ENCODE measurements around the gene DNAH2. TPM values are rescaled to one million over a fixed set of nuclear protein-coding genes. Genes with fewer than 3 reads are reported as not detected.

DNAH2 gene
- total RNA-seq, 1 experiment from 2014 or later: 2.0 TPM

- Histone ChIP-seq H3K27me3 (ENCODE audit: insufficient read depth, low read length) (no peaks in the 10 kb centered on the region), H3K4me1 (ENCODE audit: control insufficient read depth in 1 of 2, insufficient read depth in 2 of 2, low read length in 2 of 2) (peaks cover 32 to 64% of the 10 kb centered on the region in 2 experiments), H3K9ac (ENCODE audit: low read length) (peak overlapping the region; percentile 97), H3K9me3 (ENCODE audit: control insufficient read depth in 1 of 2, insufficient read depth in 1 of 2, low read depth in 1 of 2, low read length in 2 of 2) (no peaks in the 10 kb centered on the region), H2AFZ (ENCODE audit: low read depth, low read length, poor library complexity, severe bottlenecking) (no peak overlapping the region), H3K27ac (ENCODE audit: low read depth, low read length) (peak overlapping the region; percentile 98), H3K36me3 (ENCODE audit: control insufficient read depth in 1 of 2, insufficient read depth in 2 of 2, low read length in 2 of 2) (no peaks in the 10 kb centered on the region), H4K20me1 (ENCODE audit: insufficient read depth) (no peaks in the 10 kb centered on the region), H3K4me2 (ENCODE audit: low read length) (peak overlapping the region; percentile 99), H3K9me2 (ENCODE audit: insufficient read depth) (no peaks in the 10 kb centered on the region), H3K79me2 (ENCODE audit: insufficient read depth, low read length) (peaks cover 16% of the 10 kb centered on the region), H3K4me3 (replicated peaks in 1 of 2; ENCODE audit: low read depth in 1 of 2, low read length in 2 of 2) (peak overlapping the region; percentile 74 to 82)
- RAD21 ChIA-PET (ENCODE audit: low non-redundant PET in 1 of 2, low total read pairs in 2 of 2, uncharacterized antibody in 2 of 2, unreplicated experiment in 2 of 2): interaction anchor here (0.6 to 1.3 kb wide), 3 partner anchors 10 to 22 kb away, joined by 3 to 6 read pairs (median 4); partner anchors contain the start of gene NAA38 (in 1 of the 2)
- no TSS peak for BruUV-seq (replicated peaks)
- DNase-seq (ENCODE audit: low read depth, low spot score): peak; percentile 98
- intact Hi-C loops (cut with micrococcal nuclease): loop anchor here (1.0 to 5.0 kb wide), 4 partner anchors 8 to 253 kb away; partner anchors contain the start of genes MPDU1 and NAA38
- POLR2A ChIA-PET: interaction anchor here (0.5 to 3.9 kb wide), 7 partner anchors 8 to 569 kb away, joined by 3 to 22 read pairs (median 7); partner anchors contain the start of genes CYB5D1 and NAA38
- CTCF ChIA-PET: interaction anchor here (0.7 to 1.9 kb wide), 13 partner anchors 9 to 252 kb away, joined by 3 to 25 read pairs (median 5); partner anchors contain the start of genes CYB5D1, MPDU1 and NAA38
- ATAC-seq: peak; percentile 69
- TF ChIP-seq CTCF (IDR thresholded peaks at IDR 0.05 in 2 of 3, conservative IDR thresholded peaks at IDR 0.05 in 1 of 3; ENCODE audit: borderline replicate concordance in 1 of 3, insufficient read depth in 1 of 3, low read depth in 2 of 3, low read length in 2 of 3): peak in 2 of 3 experiments; percentile 70 to 85; a peak in 4 of 6 replicates
- TF ChIP-seq ZNF274 (IDR thresholded peaks at IDR 0.05; ENCODE audit: low read depth, low read length): no peak
- no peak for TF ChIP-seq SP1 (IDR thresholded peaks at IDR 0.05; ENCODE audit: low read depth)
- no peak for TF ChIP-seq EZH2phosphoT487 (IDR thresholded peaks at IDR 0.05; ENCODE audit: borderline replicate concordance)
- TF ChIP-seq, protein P1, sequence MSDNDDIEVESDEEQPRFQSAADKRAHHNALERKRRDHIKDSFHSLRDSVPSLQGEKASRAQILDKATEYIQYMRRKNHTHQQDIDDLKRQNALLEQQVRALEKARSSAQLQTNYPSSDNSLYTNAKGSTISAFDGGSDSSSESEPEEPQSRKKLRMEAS (IDR thresholded peaks at IDR 0.05): no peak
- no peak for TF ChIP-seq CBX3 (IDR thresholded peaks at IDR 0.05; ENCODE audit: low read depth)
- no peak for TF ChIP-seq SIN3A (IDR thresholded peaks at IDR 0.05; ENCODE audit: low read depth)
- TF ChIP-seq FOSL1 (IDR thresholded peaks at IDR 0.05; ENCODE audit: low read depth): no peak
- TF ChIP-seq ZBTB33 (IDR thresholded peaks at IDR 0.05; ENCODE audit: extremely low read depth, insufficient replicate concordance, low read length): no peak
- TF ChIP-seq JUND (IDR thresholded peaks at IDR 0.05): no peak
- TF ChIP-seq POLR2AphosphoS5 (IDR thresholded peaks at IDR 0.05; ENCODE audit: low read depth, low read length): peak; percentile 76
- peak; percentile 60 for TF ChIP-seq POLR2A (IDR thresholded peaks at IDR 0.05; ENCODE audit: borderline replicate concordance, extremely low read depth, insufficient read depth, insufficient read length)
- TF ChIP-seq YY1 (IDR thresholded peaks at IDR 0.05; ENCODE audit: extremely low read depth, insufficient replicate concordance, low read depth, low read length): peak; percentile 47
- no peak for TF ChIP-seq SRF (IDR thresholded peaks at IDR 0.05; ENCODE audit: low read depth)
- TF ChIP-seq TCF7L2 (IDR thresholded peaks at IDR 0.05; ENCODE audit: borderline replicate concordance, extremely low read depth, insufficient read depth, insufficient read length): peak; percentile 47
- no peak for TF ChIP-seq EGR1 (IDR thresholded peaks at IDR 0.05; ENCODE audit: low read depth)
- TF ChIP-seq RAD21 (IDR thresholded peaks at IDR 0.05; ENCODE audit: low read depth): no peak
- no peak for TF ChIP-seq EZH2 (IDR thresholded peaks at IDR 0.05)
- no peak for TF ChIP-seq ATF3 (IDR thresholded peaks at IDR 0.05)
- TF ChIP-seq ZFX (IDR thresholded peaks at IDR 0.05): no peak
- TF ChIP-seq CEBPB (IDR thresholded peaks at IDR 0.05; ENCODE audit: low read depth): no peak
These were observed 117.6 kb downstream of the DNAH2 start for GRCh38 chr17:7834957-7835813.
